Spleen (tissue), 7 donors: ENCODE data around the gene RYR3.

ENCODE experiments used
- POLR2A ChIP-seq, 3 donors: fragments of 450-650 bp; IDR thresholded peaks; one replicate each; pipeline ENCODE4 v1.5.1; 2017; ENCODE audit warnings: antibody characterized with exemption in 3 of 3, mild to moderate bottlenecking in 1 of 3
- POLR2AphosphoS5 ChIP-seq, 3 donors: sonication (generic); formaldehyde crosslinking; IDR thresholded peaks; one replicate each; pipeline ENCODE4 v1.5.1; 2017; ENCODE audit warnings: antibody characterized with exemption in 3 of 3
- TF ChIP-seq, protein P1 (sequence below), 11 experiments: fragments of 200-600 bp in 7 of 11; fragments of 450-650 bp in 4 of 11; sonication (generic) in 4 of 11; IDR thresholded peaks in 8 of 11; conservative IDR thresholded peaks in 3 of 11; 1 replicate in 7 of 11; 2 replicates in 4 of 11; pipeline versions ENCODE4 v1.4.0 to v1.8.0; 2016 to 2021; ENCODE audit warnings: antibody characterized with exemption in 11 of 11, inconsistent platforms in 4 of 11, mild to moderate bottlenecking in 1 of 11
- donor health status: DM: no; HTN: no; CAD: no; lungs with moderate emphysema.
- donor health status: DM: no; HTN: no; CAD: no.
- donor health status: DM: no; HTN: no; CAD: no.

DNA sequence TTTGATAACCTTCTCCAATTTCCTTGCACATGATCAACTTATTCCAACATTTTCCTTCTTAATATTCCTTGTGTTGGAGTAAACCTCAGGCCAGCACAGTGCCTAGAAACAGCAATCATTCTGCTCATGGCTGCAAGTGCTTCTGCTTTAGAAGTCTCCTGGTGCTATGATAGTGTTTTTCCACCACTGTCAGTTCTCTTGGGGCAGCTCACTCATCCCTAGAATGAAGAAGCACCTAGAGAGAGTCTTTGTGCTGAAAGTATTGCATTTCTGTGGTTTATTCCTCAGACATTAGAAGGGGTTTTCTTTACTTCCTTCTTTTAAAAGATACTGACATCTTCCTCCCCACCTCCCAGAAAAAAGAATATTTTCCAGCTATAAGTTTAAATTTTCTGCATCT, 183.5 kb downstream of the RYR3 start:
- TF ChIP-seq POLR2A (IDR thresholded peaks at IDR 0.05) (no peak), POLR2AphosphoS5 (IDR thresholded peaks at IDR 0.05) (no peak)
- TF ChIP-seq, protein P1, sequence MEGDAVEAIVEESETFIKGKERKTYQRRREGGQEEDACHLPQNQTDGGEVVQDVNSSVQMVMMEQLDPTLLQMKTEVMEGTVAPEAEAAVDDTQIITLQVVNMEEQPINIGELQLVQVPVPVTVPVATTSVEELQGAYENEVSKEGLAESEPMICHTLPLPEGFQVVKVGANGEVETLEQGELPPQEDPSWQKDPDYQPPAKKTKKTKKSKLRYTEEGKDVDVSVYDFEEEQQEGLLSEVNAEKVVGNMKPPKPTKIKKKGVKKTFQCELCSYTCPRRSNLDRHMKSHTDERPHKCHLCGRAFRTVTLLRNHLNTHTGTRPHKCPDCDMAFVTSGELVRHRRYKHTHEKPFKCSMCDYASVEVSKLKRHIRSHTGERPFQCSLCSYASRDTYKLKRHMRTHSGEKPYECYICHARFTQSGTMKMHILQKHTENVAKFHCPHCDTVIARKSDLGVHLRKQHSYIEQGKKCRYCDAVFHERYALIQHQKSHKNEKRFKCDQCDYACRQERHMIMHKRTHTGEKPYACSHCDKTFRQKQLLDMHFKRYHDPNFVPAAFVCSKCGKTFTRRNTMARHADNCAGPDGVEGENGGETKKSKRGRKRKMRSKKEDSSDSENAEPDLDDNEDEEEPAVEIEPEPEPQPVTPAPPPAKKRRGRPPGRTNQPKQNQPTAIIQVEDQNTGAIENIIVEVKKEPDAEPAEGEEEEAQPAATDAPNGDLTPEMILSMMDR (IDR thresholded peaks at IDR 0.05 in 8 of 11, conservative IDR thresholded peaks at IDR 0.05 in 3 of 11) = no peak
